CD4-positive, alpha-beta T cell treated with Interleukin-15 for 1 hour (primary cell): ENCODE data around the gene TFEB.

ENCODE experiments used
- DNase-seq: peaks from one replicate; pipeline ENCODE4 v3.0.0-alpha.2; 2020

The TFEB gene

DNA sequence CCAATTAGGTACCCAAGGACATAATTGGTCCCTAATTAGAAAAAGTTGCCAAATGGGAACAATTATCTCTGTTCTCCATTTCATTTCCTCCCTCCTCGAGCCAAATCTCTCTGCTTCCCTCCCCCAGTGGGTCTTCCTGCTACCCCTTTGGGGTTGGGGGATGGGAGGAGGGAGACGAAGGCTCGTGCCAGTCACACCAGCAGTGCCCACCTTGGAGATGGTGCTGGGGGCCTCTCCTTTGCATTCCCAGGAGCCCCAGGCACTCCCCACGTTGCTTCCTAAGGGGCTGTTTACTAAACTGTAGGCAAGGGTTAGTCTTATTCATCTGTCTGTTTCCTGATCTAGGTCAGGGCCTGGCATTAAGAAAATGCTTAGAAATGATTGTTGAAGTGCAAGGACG, 64.0 kb downstream of the TFEB start:
- no peak for DNase-seq

- DNase-seq: no peak
Observed at GRCh38 chr6:41670703-41671360, 64.6 kb downstream of the TFEB start.

GRCh38 chr6:41668968-41669367, 66.4 kb downstream of the TFEB start:
- no peak for DNase-seq

DNA sequence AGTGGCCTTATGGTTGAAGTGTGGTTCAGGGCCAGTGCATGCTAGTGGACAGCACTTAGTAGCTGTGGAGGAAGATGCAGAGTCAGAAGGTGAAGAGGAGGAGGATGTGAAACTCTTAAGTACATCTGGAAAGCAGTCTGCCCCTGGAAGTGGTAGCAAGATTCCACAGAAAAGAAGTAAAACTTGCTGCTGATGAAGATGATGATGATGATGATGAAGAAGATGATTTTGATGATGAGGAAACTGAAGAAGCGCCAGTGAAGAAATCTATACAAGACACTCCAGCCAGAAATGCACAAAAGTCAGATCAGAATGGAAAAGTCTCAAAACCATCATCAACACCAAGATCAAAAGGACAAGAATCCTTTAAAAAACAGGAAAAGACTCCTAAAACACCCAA, 68.2 kb downstream of the TFEB start:
- no peak for DNase-seq

- no peak for DNase-seq
Observed at GRCh38 chr6:41664271-41664670, 71.1 kb downstream of the TFEB start.

DNA sequence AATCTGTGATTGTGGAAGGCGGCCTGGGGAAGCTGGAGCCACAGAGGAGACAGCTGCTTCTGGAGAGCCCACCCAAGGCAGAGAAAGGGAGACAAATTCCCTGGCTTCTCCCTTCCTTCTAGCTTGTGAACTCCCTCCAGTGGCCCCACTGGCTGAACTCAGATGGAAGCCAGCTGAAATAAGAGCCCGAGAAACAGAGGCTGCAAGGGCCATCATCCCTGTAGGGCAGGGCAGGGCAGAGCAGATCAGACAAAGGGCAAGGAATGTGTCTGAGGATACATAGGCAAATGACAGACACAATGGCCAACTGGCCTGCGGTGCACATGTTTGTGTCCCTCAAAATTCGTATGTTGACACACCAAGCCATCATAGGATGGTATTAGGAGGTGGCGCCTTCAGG, 71.8 kb downstream of the TFEB start:
- DNase-seq: no peak

- DNase-seq: no peak
Observed at GRCh38 chr6:41659935-41660334, 75.5 kb downstream of the TFEB start.

- DNase-seq: no peak
Observed at GRCh38 chr6:41658636-41659035, 76.8 kb downstream of the TFEB start.

DNA sequence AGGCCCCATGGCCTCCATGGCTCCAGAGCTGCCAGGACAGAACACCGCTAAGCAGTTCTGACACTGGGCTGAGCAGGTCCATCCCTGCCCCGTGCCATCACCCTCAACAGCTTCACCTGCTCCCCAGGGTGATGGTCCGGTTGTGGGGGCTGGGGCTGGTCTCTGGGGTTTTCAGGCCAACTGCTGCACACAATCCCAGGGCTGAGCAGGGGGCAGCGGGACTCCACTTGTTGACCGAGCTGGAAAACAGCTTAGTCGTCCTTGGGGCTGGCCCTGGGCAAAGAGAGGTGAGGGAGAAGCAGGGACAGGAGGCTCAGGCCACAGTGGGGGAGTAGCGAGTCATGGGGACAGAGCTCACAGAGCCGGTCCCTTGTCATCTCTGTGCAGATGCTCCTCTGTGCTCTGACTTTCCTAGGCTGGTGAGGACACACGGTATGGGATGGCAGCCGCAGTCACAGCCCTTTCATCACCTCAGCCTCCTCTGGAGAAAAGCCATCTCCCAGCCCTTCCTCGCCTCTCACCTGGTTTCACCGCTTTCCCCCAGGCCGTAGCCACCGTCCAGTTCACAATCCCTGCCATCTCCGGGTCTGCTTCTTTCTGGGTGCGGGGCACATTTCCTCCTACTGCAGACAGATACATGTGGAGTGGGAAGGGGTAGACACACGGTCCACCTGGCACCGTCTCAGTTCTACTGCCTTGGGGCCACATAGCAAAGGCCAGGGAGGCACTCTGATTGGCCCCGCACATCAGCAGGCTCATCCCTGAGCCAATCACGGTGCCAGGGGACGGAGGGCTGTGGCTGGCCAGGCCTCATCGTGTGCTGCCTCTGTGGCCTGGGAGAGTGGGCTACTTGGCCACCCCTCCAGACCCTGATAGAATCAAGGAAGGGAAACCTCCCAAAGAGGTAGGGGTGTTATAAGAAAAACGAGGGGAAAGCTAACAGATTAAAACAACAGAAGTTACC, 78.0 kb downstream of the TFEB start:
- DNase-seq: no peak

DNA sequence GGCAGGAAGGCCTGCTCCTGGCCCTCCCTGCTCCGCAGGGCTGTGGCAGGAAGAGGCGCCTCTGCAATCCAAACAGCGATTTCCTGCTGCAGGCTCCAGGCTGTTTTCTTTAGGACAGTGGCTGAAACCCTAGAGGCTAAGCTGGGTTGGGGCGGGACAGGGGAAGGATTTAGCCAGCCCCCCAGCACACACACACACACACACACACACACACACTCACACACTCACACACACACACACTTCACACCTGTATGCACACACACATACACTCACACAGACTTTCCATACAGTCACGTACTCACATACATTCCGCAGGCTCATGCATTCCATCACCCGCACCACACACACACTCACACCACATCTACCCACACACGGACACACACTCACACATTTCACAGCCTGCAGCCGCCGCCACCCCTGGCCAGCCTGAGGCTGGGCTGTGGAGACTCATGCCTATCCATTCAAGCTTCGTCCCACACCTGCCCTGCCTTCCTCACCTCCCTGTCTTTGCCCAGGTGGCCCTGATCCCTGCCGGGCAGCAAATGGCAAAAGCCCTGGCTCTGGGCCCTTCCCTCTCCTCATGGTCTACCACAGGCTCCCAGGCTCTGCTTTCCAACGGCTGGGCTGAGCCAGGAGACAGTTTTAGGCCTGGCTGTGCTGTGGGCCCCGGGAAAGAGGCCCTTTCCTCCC, 79.3 kb downstream of the TFEB start:
- DNase-seq: no peak

GRCh38 chr6:41655646-41656001, 79.8 kb downstream of the TFEB start:
- DNase-seq: no peak

DNA sequence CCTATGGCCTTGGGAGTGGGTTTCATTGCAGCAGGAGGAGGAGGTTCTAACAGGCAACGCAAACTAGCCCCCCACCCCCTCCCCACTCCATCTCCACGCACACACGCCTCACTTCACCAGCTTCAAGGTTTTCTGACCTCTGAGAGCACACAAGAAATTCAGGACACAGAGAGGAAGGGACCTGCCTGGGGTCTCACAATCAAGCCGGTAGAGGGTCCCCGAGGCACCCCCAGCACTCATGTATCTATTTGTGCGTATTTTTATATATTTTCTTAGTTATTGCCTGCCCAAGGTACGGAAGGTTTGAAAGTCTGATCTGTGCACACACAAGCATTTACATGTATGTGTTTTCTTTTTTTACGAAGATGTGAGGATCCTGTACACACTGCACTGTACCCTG, 80.2 kb downstream of the TFEB start:
- DNase-seq: no peak

- DNase-seq: no peak
Observed at GRCh38 chr6:41654698-41655151, 80.7 kb downstream of the TFEB start.

DNA sequence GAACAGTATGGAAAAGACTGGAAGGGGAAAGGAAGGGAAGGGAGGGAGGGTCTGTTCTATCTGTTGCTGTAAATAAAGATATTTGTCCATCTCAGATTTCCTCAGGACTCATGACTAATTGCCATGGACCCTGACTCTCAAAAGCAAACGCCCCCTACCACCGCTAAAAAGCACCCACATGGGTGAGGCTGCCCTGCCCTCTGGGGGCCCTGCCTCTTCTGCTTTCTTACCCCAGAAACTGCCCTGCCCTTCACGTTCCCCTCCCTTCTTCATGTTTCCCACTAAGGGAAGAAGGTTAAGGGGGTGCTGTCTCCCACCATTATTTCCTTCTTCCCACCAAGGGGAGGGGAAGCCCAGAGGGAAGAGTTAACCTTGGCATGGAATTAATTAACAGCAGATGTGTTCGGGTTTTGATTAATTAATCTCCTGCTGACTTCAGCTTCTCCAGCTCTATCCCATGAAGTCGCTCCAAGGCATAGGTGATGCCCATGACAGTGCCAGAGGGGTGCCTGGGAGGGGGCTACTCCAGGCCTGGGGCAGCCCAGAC, 81.2 kb downstream of the TFEB start:
- DNase-seq: no peak

DNA sequence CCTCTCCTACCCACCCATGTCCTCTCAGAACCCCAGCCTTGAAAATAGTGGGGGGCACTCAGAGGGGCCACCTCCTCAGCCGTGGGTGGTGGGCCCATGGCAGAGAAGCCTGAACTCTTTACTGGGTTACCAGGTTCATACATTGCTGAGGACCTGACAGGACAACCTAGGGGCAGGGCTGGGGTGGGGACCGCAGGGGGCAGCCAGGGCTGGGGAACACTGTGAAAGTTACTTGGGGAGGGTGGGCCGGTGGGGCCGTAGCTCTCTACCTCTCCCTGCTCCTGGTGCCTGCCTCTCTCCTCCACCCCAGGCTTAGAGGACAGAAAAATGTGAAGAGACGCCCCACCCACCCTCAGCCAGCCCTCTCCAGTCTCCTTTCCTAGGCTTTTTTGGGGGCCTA, 81.7 kb downstream of the TFEB start:
- no peak for DNase-seq

DNA sequence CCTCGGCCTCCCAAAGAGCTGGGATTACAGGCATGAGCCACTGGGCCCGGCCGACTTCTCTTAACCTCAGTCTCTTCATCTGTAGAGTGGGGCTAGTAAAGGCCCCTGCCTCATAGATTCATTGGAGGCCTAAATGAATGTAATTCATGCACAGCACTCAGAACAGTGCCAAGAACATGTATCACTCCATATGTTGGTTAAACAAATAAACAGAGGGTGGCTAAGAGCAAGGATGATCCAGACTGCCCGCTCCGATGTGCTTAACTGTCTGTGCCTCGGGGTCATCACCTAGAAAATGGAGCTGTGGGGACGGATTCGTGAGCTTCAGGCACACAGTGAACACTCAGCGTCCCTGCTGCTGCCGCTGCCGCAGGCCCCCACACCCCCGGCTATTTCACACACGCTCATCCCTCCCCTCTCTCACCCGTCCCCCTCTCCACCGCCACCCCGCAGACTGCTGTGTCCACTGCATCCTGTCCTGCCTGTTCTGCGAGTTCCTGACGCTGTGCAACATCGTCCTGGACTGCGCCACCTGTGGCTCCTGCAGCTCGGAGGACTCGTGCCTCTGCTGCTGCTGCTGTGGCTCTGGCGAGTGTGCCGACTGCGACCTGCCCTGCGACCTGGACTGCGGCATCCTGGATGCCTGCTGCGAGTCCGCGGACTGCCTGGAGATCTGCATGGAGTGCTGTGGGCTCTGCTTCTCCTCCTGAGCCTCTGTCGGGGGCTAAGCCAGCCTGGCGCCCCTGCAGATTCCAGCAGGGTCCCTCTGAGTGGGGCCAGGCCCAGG, 82.3 kb downstream of the TFEB start:
- no peak for DNase-seq

DNA sequence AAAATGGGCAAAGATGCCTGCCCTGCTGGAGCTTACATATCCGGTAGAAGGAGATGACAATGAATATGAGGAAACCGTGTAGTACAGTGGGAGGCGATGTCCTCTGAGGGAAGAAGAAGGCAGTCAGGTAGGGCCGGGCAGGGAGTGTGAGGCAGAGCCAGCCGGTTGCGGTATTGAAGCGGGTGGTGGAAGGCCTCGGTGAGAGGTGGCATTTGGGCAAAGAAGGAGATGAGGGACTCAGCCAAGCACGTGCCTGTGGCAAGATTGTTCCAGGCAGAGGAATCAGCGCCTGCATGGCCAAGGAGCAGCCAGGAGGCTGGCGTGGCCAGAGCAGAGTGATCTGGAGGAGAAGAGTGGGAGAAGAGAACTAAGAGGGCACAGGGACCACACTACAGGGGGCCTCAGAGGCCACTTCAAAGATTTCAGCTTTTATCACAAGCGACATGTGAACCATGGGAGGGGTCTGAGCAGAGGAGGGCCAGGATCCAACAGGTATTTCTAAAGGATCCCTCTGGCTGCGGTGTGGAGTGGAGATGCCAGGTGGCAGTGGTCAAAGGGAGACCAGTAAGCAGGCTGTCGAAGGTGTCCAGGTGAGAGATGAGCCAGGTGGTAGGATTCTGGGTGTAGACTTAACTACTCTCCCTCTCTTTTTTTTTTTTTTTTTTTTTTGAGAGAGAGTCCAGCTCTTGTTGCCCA, 83.3 kb downstream of the TFEB start:
- DNase-seq: no peak

DNA sequence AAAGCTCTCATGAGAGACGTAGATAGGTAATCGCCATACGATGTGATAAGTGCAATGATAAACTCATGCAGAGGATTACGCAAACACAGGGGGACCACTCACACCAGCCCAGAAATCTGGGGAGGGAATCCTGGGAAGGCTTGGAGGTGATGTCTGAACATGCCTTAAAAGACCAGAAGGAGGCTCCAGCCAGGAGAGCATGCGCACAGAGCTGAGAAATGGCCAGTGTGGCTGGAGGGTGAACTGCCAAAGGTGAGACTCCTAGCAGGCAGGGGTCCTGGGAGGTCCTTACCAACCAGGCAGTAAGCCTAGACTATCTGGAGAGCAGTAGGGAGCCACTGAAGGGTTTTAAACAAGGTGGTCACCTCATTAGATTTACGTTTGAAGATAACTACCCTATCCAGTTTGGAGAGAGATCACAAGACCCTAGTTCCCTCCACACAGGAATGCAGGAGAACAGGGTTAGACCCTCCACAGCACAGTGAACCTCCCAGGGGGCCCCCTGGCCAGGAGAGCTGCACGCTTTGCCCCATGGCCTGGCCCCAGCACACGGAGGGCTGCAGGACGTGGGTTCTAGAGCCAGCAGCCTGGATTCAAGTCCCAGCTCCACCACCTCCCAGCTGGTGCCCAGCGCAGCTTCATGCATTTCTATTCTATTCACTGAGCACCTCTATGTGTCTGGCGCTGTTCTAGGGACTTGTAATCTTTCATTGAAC, 84.0 kb downstream of the TFEB start:
- DNase-seq: no peak

DNA sequence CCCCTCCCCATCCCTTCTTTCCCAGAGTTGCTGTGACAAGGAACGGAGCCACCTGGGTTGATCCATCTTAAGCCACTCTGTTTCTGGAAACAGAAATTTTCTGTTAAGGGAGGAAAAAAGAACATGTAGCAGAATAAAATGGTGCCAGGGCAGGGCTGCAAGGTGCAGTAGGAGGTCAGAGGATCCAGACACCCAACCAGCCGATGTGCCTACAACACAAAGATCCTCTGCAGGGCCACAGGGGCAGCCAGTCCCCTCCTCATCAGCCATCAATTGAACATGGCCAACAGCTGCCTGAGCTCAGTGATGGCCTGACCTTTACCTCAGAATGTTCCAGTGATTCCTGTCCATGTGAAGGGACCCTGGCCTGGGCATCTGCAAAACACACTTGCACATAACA, 85.3 kb downstream of the TFEB start:
- DNase-seq: no peak

GRCh38 chr6:41649596-41649995, 85.8 kb downstream of the TFEB start:
- DNase-seq: no peak

DNA sequence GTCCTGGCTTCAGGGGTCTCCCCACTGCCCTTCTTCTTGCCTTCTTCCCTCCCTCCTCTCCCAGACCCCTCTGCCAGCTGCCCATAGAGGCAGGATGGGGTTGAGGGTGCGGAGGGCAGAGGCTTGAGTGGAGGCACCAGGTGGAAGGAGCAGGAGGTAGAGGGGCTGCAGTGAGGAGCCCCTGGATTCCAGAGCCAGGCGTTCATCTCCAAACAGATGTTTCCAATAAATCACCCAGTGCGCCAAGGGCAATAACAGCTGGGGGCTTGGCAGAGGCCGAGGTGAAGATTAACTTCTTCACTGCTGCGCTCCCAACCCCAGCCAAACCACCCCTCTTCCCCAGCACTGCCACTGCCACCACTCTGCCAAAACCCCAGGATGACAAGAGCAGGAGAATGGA, 86.5 kb downstream of the TFEB start:
- no peak for DNase-seq
